ENCODE results near the gene CEP295NL.

DNA sequence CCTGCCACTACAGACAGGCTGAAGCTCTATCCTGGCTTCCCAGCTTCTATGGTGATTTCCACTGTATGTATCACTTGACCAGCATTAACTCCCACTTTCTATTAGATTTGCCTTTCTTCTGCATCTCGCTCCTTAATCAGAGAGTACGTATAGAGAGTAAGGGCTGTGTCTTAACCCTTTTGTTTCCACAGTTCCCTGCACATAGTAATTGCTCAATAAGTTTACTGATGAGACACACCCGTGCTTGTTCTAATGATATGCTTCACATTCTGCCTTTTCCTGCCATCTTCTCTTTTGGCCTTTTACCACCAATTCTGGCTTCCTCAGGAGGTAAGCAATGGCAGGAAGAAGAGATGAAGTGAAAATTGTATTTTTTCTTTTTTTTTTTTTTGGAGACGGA lies 41.8 kb downstream of the CEP295NL start:
- TF ChIP-seq, protein P1, sequence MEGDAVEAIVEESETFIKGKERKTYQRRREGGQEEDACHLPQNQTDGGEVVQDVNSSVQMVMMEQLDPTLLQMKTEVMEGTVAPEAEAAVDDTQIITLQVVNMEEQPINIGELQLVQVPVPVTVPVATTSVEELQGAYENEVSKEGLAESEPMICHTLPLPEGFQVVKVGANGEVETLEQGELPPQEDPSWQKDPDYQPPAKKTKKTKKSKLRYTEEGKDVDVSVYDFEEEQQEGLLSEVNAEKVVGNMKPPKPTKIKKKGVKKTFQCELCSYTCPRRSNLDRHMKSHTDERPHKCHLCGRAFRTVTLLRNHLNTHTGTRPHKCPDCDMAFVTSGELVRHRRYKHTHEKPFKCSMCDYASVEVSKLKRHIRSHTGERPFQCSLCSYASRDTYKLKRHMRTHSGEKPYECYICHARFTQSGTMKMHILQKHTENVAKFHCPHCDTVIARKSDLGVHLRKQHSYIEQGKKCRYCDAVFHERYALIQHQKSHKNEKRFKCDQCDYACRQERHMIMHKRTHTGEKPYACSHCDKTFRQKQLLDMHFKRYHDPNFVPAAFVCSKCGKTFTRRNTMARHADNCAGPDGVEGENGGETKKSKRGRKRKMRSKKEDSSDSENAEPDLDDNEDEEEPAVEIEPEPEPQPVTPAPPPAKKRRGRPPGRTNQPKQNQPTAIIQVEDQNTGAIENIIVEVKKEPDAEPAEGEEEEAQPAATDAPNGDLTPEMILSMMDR (IDR thresholded peaks at IDR 0.05): no peak
- TF ChIP-seq EP300 (IDR thresholded peaks at IDR 0.05): no peak
- no peak for TF ChIP-seq POLR2A (IDR thresholded peaks at IDR 0.05)
- TF ChIP-seq POLR2AphosphoS5 (IDR thresholded peaks at IDR 0.05): no peak

Measured in gastroesophageal sphincter (tissue), 3 donors.